GM19395 (cell line): Measurements from ENCODE around the gene IL1RAPL1.
"Not testable (repeated sequence)": the region's sequence is repeated elsewhere in the genome, so short reads cannot be mapped to it uniquely, and the experiment has no call there.

Experiments used
- ATAC-seq: cut with Tn5 transposase; IDR thresholded peaks from one replicate; pipeline ENCODE4 v1.9.1; 2021; ENCODE audit warnings: mild to moderate bottlenecking, moderate library complexity; ENCODE audit not compliant: unreplicated experiment

IL1RAPL1 gene

DNA sequence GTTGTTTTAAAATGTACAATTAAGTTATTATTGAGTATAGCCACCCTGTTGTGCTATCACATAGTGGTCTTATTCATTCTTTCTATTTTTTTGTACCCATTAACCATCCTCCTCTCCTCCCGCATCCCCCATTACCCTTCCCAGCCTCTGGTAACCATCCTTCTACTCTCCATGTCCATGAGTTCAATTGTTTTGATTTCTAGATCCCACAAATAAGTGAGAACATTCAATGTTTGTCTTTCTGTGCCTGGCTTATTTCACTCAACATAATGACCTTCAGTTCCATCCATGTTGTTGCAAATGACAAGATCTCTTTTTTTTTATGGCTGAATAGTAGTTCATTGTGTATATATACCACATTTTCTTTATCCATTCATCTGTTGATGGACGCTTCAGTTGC is 179.3 kb downstream of the IL1RAPL1 start:
- ATAC-seq = not testable (repeated sequence)

DNA sequence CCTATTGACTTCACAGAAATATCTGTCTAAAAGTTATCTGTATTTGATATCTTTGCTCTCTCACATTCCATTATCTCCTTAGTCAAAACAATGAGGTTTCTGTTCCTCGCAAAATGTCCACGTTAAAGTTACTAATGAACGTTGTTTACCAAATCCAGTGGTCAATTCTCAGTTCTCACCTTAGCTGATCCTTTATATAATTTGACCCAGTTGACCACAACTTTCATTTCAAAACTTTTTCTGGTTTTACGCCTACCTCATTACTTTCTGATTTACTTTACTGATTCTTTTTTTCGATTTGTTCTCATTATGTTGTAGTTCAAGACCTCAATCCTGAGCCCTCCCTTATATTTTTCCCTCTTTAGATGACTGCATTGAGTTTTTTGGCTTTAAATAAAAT is 186.6 kb downstream of the IL1RAPL1 start:
- no peak for ATAC-seq

- no peak for ATAC-seq
These were observed 200.0 kb downstream of the IL1RAPL1 start for GRCh38 chrX:28787206-28787605.

DNA sequence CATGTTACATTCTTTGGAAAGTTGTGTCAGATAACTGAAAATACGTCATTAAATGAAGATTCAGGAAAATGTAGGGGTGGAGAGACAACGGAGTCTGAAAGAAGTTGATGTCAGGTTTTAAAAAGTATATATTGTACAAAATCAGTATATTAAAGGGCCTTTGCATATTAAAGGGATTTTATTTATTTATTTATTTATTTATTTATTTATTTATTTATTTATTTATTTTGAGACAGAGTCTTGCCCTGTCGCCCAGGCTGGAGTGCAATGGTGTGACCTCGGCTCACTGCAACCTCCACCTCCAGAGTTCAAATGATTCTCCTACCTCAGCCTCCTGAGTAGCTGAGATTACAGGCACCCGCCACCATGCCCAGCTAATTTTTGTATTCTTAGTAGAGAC is 213.4 kb downstream of the IL1RAPL1 start:
- not testable (repeated sequence) for ATAC-seq

GRCh38 chrX:28802625-28803024 is 215.4 kb downstream of the IL1RAPL1 start:
- no peak for ATAC-seq

GRCh38 chrX:28835991-28836390 is 248.7 kb downstream of the IL1RAPL1 start:
- ATAC-seq = no peak

- no peak for ATAC-seq
These were observed 256.6 kb downstream of the IL1RAPL1 start for GRCh38 chrX:28843817-28844216.

DNA sequence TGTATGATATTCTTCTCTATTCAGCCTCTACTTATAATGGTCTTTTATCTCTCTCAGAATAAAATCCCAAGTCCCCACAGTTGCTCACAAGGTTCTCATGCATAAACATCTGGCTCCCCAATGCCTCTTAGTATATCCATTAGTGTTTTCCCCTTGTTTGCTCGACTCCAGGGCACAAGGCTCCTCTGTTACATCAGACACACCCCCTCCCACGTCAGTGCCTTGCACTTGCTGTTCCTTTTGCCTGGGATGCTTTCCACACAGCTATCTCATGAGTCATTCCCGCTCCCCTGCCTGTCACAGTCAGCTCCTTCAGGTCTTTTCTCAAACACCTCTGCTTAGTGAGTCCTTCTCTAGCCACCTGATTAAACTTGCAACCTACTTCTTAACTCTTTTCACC is 260.2 kb downstream of the IL1RAPL1 start:
- ATAC-seq = no peak

DNA sequence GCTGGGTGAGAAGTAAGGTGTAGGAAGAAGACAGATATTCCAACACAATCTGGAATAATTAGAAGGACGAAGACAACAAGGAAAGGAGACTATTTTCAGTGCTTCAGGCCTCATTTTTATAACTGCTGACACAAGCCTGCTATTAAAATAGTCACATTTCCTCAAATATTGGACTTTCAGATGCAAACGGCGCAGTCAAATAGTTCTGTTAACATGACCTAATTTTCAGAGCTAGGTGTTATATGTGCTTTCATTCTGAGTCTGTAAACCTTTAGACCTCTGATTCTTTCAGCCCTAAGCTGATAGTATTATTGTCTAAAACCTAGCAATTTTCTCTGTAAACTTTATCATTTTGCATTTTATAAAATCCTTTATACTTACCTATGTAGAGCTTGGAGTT is 261.5 kb downstream of the IL1RAPL1 start:
- ATAC-seq = no peak

GRCh38 chrX:28850955-28851354 is 263.7 kb downstream of the IL1RAPL1 start:
- no peak for ATAC-seq

- ATAC-seq = no peak
These were observed 264.6 kb downstream of the IL1RAPL1 start for GRCh38 chrX:28851871-28852270.

DNA sequence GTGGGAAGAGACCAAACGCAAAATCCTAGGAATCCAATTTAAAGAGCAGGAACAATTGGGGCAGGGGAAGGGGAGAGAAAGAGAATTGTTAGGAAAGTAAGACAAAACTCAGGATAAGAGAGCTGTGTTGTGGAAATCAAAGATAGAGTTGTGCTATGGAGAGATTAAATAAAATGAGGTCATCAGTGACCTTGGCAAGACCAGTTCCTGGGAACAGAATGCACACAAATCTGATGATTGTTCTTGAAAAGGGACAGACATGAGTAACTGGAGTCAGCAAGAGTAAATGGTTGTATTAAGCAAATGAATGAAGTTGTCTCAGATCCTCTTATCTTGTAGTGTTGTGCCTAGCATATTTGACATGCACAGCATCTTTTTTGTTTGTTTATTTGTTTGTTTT is 267.4 kb downstream of the IL1RAPL1 start:
- ATAC-seq = no peak

GRCh38 chrX:28876408-28876807 is 289.2 kb downstream of the IL1RAPL1 start:
- ATAC-seq = no peak

DNA sequence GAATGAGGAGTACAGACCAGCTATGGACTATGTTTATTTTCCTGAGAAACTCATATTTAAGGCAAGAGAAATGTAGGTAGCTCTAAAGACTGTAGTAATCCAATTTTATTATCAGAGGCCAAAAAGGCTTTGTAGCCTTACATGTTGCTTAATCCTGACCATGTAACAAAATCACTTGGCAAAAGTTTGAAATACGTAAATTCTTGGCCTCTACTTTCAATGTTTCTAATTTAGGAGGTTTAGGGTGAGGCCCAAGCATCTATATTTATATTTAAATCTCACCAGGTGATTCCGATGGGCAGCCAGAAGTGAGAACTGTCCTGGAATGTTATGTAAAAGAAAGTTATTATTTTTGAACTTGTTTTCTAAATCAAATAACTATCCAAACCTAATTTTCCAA is 289.7 kb downstream of the IL1RAPL1 start:
- ATAC-seq = no peak

DNA sequence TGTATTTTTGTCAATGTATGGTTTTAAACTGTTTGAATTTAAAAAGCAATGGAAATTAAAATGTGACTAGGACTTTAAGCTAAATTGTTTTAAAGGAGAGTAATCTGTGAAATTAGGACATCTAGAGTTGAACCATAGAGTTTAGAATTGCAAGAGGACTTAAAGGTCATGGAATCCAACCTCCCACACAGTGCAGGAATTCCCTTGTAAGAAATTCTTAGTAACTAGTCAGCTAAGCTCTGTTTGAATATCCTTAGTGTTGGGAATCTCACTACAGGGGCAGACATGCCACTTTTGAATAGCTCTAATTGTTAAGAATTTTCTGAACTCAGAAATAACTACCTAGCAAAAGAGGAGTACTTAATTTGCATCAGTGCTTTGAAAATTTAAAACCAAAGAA is 292.9 kb downstream of the IL1RAPL1 start:
- ATAC-seq = no peak

DNA sequence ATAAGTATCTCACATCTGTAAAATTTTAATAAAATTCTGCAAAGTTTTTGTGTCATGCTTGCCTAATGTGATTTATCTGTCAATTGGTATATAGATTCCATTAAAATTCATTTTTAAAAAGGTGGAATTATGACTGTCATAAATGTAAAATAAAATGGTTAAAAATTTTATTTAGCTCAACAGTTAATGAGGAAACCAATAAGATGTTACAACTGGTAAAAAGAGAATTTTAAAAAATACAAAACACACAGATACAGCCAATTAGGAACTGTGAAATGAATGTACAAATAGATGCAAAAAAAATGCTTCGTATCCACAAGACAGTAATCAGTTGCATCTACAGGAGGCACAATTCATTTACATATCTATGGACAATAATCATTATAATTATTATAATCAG is 297.6 kb downstream of the IL1RAPL1 start:
- ATAC-seq = no peak

DNA sequence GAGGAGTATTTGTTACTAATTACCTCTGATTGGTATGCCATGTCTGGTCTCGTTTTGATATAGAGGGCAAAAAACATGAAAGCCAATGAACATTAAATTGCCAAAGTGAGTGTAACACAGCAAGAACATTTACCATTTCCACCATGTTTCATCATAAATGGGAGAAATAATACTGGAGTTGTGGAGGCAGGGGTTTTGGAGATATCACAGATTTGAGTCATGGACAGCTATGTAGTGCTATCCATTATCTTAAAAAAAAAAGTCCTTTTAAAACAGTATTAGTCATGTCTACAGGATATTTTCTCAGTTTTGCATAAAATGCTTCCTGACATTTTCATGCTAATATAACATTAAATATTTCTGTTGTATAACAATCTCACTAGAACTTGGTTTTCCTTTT is 301.2 kb downstream of the IL1RAPL1 start:
- no peak for ATAC-seq

GRCh38 chrX:28889591-28890090 is 302.4 kb downstream of the IL1RAPL1 start:
- no peak for ATAC-seq

DNA sequence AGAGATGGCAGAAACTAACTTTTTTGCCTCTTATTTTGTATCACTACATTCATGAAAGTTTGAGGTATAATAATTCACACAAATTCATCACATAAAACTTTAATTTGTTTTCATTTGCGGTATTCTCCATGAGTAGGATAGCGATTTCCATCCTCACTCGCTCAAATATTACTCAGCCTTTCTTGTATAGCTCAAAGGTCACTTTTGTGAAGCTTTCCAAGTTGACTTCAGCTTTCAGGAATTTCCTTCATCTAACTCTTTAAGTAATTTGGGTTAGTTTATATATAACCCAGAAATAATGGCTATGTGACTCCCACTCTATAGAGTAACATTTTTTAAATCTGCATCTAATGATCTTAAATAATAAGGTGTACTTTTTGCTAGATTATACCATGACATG is 314.4 kb downstream of the IL1RAPL1 start:
- no peak for ATAC-seq

- no peak for ATAC-seq
These were observed 323.2 kb downstream of the IL1RAPL1 start for GRCh38 chrX:28910487-28910886.

DNA sequence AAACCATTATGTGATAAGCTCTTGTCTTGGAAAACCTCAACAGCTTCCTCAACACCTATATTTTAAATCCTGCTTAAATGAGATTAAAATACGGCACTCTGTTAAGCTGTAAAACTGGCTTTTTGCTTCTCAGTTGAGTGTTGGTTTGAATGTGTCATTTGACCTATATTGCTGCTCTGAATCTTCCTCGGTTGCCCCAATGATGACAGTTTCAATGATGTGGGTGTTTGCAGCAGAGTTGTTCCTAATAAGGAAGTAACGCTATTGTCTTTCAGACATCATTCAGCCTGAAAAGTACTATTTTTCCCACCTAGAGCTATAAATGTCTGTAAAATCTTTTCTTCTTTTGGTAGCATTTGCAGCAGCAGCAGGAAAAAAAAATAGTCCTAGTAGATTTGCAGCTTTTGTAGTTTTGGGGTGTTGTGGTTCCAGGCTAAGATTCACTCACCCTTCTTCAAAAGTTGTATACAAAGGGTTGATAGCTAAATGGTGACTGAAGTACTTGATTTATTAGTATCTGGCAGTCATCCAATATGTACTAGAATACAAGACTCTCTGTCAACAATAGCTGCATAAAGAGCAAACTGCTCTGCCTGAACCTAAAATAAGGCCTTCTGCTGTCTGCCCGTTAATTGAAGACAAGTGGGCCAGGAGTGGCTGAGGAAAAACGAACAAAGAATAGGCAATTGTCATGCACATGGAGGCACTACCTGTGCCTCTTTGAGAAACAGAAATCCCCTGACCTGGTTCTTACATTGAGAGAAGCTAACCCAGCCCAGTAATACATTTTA is 333.1 kb downstream of the IL1RAPL1 start:
- no peak for ATAC-seq

DNA sequence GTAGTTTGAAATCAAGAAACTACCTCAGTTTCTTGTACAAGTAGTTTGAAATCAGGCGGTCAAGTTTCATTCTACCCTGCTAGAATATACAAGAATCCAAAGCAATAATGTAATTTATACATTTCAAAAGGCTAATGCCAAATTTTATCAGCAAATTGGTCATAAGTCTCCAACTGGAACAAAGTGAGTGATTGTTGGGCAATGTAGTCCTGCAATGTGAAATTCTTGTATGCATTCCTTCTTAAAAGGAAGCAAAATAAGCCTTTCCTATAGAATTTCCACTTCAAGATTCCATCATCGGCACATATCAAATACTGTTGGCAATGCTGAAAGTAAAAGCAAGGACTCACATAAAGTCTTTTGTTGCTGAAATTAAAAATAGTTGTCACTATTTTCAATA is 334.9 kb downstream of the IL1RAPL1 start:
- no peak for ATAC-seq

- no peak for ATAC-seq
These were observed 359.6 kb downstream of the IL1RAPL1 start for GRCh38 chrX:28946846-28947245.
